ENCODE data around the gene IGSF23.
"Not testable (repeated sequence)": the region's sequence is repeated elsewhere in the genome, so short reads cannot be mapped to it uniquely, and the experiment has no call there.

IGSF23 gene

DNA sequence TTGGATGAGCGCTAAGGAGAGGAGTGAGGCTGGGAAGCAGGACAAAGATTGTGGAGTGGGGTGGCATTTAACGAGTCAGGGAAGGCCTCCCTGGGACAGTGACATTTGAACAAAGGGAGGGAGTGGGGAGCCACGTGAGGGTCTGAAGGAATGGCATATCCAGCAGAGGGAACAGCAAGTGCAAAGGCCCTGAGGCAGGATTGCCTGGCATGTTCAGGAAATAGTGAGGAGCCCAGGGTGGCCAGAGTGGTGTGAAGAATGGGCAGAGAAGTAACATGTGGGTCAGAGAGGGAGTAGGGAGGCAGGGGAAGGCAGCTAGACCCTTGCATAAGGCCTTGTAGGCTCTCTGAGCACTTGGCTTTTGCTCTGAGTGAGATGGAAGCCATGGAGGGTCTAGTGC is 15.4 kb downstream of the IGSF23 start:
- TF ChIP-seq, protein P1, sequence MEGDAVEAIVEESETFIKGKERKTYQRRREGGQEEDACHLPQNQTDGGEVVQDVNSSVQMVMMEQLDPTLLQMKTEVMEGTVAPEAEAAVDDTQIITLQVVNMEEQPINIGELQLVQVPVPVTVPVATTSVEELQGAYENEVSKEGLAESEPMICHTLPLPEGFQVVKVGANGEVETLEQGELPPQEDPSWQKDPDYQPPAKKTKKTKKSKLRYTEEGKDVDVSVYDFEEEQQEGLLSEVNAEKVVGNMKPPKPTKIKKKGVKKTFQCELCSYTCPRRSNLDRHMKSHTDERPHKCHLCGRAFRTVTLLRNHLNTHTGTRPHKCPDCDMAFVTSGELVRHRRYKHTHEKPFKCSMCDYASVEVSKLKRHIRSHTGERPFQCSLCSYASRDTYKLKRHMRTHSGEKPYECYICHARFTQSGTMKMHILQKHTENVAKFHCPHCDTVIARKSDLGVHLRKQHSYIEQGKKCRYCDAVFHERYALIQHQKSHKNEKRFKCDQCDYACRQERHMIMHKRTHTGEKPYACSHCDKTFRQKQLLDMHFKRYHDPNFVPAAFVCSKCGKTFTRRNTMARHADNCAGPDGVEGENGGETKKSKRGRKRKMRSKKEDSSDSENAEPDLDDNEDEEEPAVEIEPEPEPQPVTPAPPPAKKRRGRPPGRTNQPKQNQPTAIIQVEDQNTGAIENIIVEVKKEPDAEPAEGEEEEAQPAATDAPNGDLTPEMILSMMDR (IDR thresholded peaks at IDR 0.05; ENCODE audit: borderline replicate concordance, insufficient read depth, low read depth, low read length) = no peak
- H3K4me3 ChIP-seq (ENCODE audit: low read depth, low read length) = no peak overlapping the region

DNA sequence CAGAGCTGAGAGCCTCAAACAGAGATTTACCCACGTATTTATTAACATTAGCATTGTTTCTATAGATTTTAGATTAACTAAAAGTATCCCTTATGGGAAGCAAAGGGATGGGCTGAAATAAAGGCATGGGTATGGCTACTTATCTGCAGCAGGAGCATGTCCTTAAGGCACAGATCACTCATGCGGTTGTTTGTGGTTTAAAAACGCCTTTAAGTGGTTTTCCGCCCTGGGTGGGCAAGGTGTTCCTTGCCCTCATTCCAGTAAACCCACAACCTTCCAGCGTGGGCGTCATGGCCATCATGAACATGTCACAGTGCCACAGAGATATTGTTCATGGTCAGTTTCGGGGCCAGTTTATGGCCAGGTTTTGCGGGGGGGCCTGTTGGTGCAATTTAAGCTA is 18.2 kb downstream of the IGSF23 start:
- not testable (repeated sequence) for H3K4me3 ChIP-seq (ENCODE audit: low read depth, low read length)

DNA sequence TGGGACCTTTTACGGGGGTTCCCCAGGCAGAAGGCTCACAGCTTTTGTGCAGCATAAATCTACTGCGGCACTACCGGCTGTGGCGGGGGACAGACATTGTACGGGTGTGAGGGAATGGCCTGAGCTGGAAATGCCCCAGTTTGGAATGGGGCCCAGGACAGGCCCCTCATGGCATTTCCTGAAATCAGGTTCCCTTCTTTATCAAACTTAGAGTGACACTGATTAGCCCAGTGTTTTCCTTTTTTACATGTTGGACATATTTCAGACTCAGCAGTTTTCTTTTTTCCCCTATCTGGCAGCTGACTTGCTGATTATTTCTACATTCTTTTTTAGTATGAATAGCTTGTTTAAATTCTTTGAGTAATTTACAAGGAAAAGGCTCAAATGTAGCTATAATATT is 20.7 kb downstream of the IGSF23 start:
- not testable (repeated sequence) for H3K4me3 ChIP-seq (ENCODE audit: low read depth, low read length)

GRCh38 chr19:44634785-44635184 is 21.4 kb downstream of the IGSF23 start:
- H3K4me3 ChIP-seq (ENCODE audit: low read depth, low read length) = no peak overlapping the region
- TF ChIP-seq, protein P1 (IDR thresholded peaks at IDR 0.05; ENCODE audit: borderline replicate concordance, insufficient read depth, low read depth, low read length) = no peak

DNA sequence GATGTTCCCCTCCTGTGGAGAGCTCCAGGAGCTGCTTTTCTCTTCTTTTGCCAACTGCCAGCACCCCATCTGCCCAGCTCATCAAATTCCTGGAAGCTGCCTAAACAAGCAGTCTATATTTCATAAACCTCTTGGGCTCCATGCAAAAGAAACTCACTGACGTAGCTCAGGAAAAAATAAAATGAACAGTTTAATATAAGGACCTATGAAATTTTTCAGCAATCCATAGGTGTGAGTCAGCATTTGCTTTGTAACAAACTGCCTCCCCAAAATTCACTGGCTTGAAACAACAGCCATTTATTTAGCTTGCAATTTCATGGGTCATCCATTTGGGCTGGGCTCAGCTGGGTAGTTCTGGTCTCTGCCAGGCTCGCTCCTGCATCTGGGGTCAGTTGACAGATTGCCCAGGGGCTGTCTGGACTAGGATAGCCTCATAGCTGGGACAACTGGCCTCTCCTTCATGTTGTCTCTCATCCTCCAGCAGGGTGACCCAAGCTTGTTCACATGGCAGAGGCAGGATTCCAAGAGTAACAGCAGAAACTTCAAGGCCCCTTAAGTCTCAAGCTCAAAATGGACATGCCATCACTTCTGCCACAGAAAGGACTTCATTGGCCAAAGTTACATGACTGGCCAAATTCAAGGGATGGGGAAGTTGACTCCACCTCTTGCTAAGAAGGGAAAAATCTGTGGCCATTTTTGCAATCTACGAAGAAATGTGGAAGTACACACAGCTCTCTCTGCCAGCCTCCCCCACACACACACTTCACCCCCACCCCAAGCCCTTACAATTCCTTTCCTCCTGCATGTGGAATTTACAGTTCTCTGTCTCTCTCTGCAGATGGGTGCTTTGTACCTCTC is 22.4 kb downstream of the IGSF23 start:
- TF ChIP-seq, protein P1 (IDR thresholded peaks at IDR 0.05; ENCODE audit: borderline replicate concordance, insufficient read depth, low read depth, low read length) = no peak
- H3K4me3 ChIP-seq (ENCODE audit: low read depth, low read length) = no peak overlapping the region

- no peak overlapping the region for H3K4me3 ChIP-seq (ENCODE audit: low read depth, low read length)
- TF ChIP-seq, protein P1 (IDR thresholded peaks at IDR 0.05; ENCODE audit: borderline replicate concordance, insufficient read depth, low read depth, low read length) = no peak
Observed at GRCh38 chr19:44636439-44637389, 23.4 kb downstream of the IGSF23 start.

- TF ChIP-seq, protein P1 (IDR thresholded peaks at IDR 0.05; ENCODE audit: borderline replicate concordance, insufficient read depth, low read depth, low read length) = no peak
- no peak overlapping the region for H3K4me3 ChIP-seq (ENCODE audit: low read depth, low read length)
Observed at GRCh38 chr19:44637390-44637764, 24.0 kb downstream of the IGSF23 start.

DNA sequence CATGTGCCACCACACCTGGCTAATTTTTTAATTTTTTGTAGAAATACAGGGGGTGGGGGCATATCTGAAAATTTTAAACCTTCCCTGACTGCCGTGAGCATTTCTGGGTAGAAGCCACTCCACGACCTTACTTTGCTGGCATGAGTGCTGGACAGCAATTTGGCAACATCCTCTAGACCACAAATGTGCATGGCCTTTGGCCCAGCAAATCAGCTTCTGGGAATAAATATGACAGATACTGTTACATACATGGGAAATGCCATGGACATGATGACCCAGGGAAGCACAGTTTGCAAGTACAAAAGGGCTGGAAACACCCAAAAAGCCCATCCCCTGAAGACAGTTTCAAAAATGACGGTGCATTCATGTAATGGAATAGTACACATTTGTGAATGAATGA is 27.2 kb downstream of the IGSF23 start:
- no peak overlapping the region for H3K4me3 ChIP-seq (ENCODE audit: low read depth, low read length)
- TF ChIP-seq, protein P1 (IDR thresholded peaks at IDR 0.05; ENCODE audit: borderline replicate concordance, insufficient read depth, low read depth, low read length) = no peak

Data from GM12875 (cell line).